HEK293 (cell line): ENCODE measurements around the gene TEX36.

Source experiments
- CTCF ChIA-PET: fragments of 350-600 bp; formaldehyde crosslinking; extraction: SDS; loops from one replicate; lab custom pipeline; 2021; ENCODE audit warnings: antibody characterized with exemption; lab: Yijun Ruan, JAX
- POLR2A ChIA-PET: fragments of 300-600 bp; formaldehyde crosslinking; extraction: SDS; loops from one replicate; lab custom pipeline; 2020; ENCODE audit warnings: antibody characterized with exemption, inconsistent platforms; lab: Yijun Ruan, JAX
- H3K27ac ChIP-seq: fragments of 200-500 bp; sonication (Bioruptor generic); 2 replicates; pipeline ENCODE4 v1.5.1; 2014; ENCODE audit warnings: low read depth, low read length, control low read depth, inconsistent platforms; ENCODE audit errors: extremely low read depth
- H3K36me3 ChIP-seq, 2 experiments: fragments of 200-500 bp in 1 of 2; sonication (Bioruptor generic) in 1 of 2; 1 replicate in 1 of 2; 2 replicates in 1 of 2; pipeline ENCODE4 v1.5.1; 2014 to 2017; ENCODE audit warnings: inconsistent platforms in 2 of 2, low read length in 2 of 2; ENCODE audit not compliant: control insufficient read depth in 2 of 2, insufficient read depth in 1 of 2
- H3K4me1 ChIP-seq: fragments of 200-500 bp; sonication (Bioruptor generic); 2 replicates; pipeline ENCODE4 v1.5.1; 2014; ENCODE audit warnings: mild to moderate bottlenecking, low read length, inconsistent platforms; ENCODE audit not compliant: control insufficient read depth, insufficient read depth
- H3K4me3 ChIP-seq: 2 replicates; pipeline ENCODE4 v1.5.1; 2011; ENCODE audit warnings: low read depth, mild to moderate bottlenecking, control low read depth, low read length, moderate library complexity
- H3K9me3 ChIP-seq: fragments of 200-500 bp; sonication (Bioruptor generic); 2 replicates; pipeline ENCODE4 v1.5.1; 2014; ENCODE audit warnings: low read depth, low read length, inconsistent platforms; ENCODE audit not compliant: control insufficient read depth, insufficient read depth
- ATF2 ChIP-seq: fragments of 450-650 bp; formaldehyde crosslinking; IDR thresholded peaks from 2 replicates; pipeline ENCODE4 v1.5.1; 2016; ENCODE audit warnings: missing biosample characterization, missing genetic modification characterization, low read depth
- BCL11B ChIP-seq: fragments of 450-650 bp; formaldehyde crosslinking; IDR thresholded peaks from 2 replicates; pipeline ENCODE4 v1.5.1; 2016; ENCODE audit warnings: low read depth, missing biosample characterization, missing genetic modification characterization
- ELK4 ChIP-seq: IDR thresholded peaks from 2 replicates; pipeline ENCODE4 v1.6.1; 2011; ENCODE audit warnings: mild to moderate bottlenecking, low read depth, low read length, borderline replicate concordance
- GLIS2 ChIP-seq: fragments of 450-650 bp; formaldehyde crosslinking; IDR thresholded peaks from 2 replicates; pipeline ENCODE4 v1.5.1; 2016; ENCODE audit warnings: missing biosample characterization, missing genetic modification characterization
- PRDM6 ChIP-seq: fragments of 450-650 bp; formaldehyde crosslinking; IDR thresholded peaks from 2 replicates; pipeline ENCODE4 v1.5.1; 2017; ENCODE audit warnings: missing biosample characterization, missing genetic modification characterization
- ZBTB11 ChIP-seq: fragments of 450-650 bp; formaldehyde crosslinking; conservative IDR thresholded peaks from 2 replicates; pipeline ENCODE4 v1.5.1; 2016; ENCODE audit warnings: low read depth, missing biosample characterization, missing genetic modification characterization
- ZBTB26 ChIP-seq: fragments of 450-650 bp; formaldehyde crosslinking; optimal IDR thresholded peaks from 2 replicates; pipeline ENCODE3; 2016; ENCODE audit warnings: missing biosample characterization, mild to moderate bottlenecking, missing genetic modification characterization
- ZNF148 ChIP-seq: fragments of 450-650 bp; formaldehyde crosslinking; IDR thresholded peaks from 2 replicates; pipeline ENCODE4 v1.5.0; 2017; ENCODE audit warnings: missing biosample characterization, missing genetic modification characterization, borderline replicate concordance
- ZNF155 ChIP-seq: fragments of 450-650 bp; formaldehyde crosslinking; IDR thresholded peaks from 2 replicates; pipeline ENCODE4 v1.5.1; 2016; ENCODE audit warnings: missing biosample characterization, missing genetic modification characterization
- ZNF157 ChIP-seq: fragments of 450-650 bp; formaldehyde crosslinking; IDR thresholded peaks from 2 replicates; pipeline ENCODE4 v1.5.1; 2016; ENCODE audit warnings: missing biosample characterization, missing genetic modification characterization
- ZNF223 ChIP-seq: fragments of 450-650 bp; formaldehyde crosslinking; IDR thresholded peaks from 2 replicates; pipeline ENCODE4 v1.5.1; 2016; ENCODE audit warnings: missing biosample characterization, missing genetic modification characterization
- ZNF335 ChIP-seq: fragments of 450-650 bp; formaldehyde crosslinking; conservative IDR thresholded peaks from 2 replicates; pipeline ENCODE4 v1.5.1; 2016; ENCODE audit warnings: missing biosample characterization, missing genetic modification characterization
- ZNF362 ChIP-seq: fragments of 450-650 bp; formaldehyde crosslinking; IDR thresholded peaks from 2 replicates; pipeline ENCODE4 v1.5.1; 2016; ENCODE audit warnings: missing biosample characterization, missing genetic modification characterization
- ZNF558 ChIP-seq: fragments of 450-650 bp; formaldehyde crosslinking; IDR thresholded peaks from 2 replicates; pipeline ENCODE4 v1.5.1; 2016; ENCODE audit warnings: missing biosample characterization, missing genetic modification characterization
- ZNF585B ChIP-seq: fragments of 450-650 bp; formaldehyde crosslinking; IDR thresholded peaks from 2 replicates; pipeline ENCODE4 v1.5.1; 2016; ENCODE audit warnings: missing biosample characterization, missing genetic modification characterization
- ZNF623 ChIP-seq: fragments of 450-650 bp; formaldehyde crosslinking; IDR thresholded peaks from 2 replicates; pipeline ENCODE4 v1.5.1; 2016; ENCODE audit warnings: missing biosample characterization, missing genetic modification characterization
- ZNF654 ChIP-seq: fragments of 450-650 bp; formaldehyde crosslinking; IDR thresholded peaks from 2 replicates; pipeline ENCODE4 v1.5.1; 2016; ENCODE audit warnings: low read depth, missing biosample characterization, missing genetic modification characterization
- ZNF843 ChIP-seq: fragments of 450-650 bp; formaldehyde crosslinking; IDR thresholded peaks from 2 replicates; pipeline ENCODE4 v1.5.1; 2016; ENCODE audit warnings: missing biosample characterization, missing genetic modification characterization
- ZXDB ChIP-seq: fragments of 450-650 bp; formaldehyde crosslinking; IDR thresholded peaks from 2 replicates; pipeline ENCODE4 v1.5.1; 2016; ENCODE audit warnings: missing biosample characterization, missing genetic modification characterization

The TEX36 gene

GRCh38 chr10:125684581-125684980, 1.6 kb upstream of the TEX36 start (continued):
- TF ChIP-seq ZNF558 (tag by site-specific recombination) = no peak

- Histone ChIP-seq H3K4me3 (no peak overlapping the region), H3K9me3 (no peaks in the 10 kb centered on the region), H3K36me3 (no peaks in the 10 kb centered on the region), H3K27ac (no peak overlapping the region), H3K4me1 (no peaks in the 10 kb centered on the region)
- ChIA-PET CTCF (no interaction called here), POLR2A (no interaction called here)
- TF ChIP-seq ZNF157 (tag by site-specific recombination) (no peak), ZBTB26 (tag by site-specific recombination) (no peak), ZNF362 (tag by site-specific recombination) (no peak), ZBTB11 (tag by site-specific recombination) (no peak), ZNF585B (tag by site-specific recombination) (no peak)
Observed at GRCh38 chr10:125683821-125684220, 858 bp upstream of the TEX36 start.

- H3K4me1 ChIP-seq = no peaks in the 10 kb centered on the region
- no peak overlapping the region for H3K4me3 ChIP-seq
- no peaks in the 10 kb centered on the region for H3K36me3 ChIP-seq
- TF ChIP-seq ZNF335 (no peak), ZNF148 (tag by site-specific recombination) (no peak), PRDM6 (tag by site-specific recombination) (no peak), ZNF223 (tag by site-specific recombination) (no peak), ZNF155 (tag by site-specific recombination) (no peak), ELK4 (no peak), GLIS2 (tag by site-specific recombination) (no peak), ATF2 (tag by site-specific recombination) (no peak), ZNF843 (tag by site-specific recombination) (no peak), BCL11B (no peak), ZNF623 (tag by site-specific recombination) (no peak), ZXDB (no peak), ZNF654 (tag by site-specific recombination) (no peak)
- ChIA-PET POLR2A (no interaction called here), CTCF (no interaction called here)
- no peak overlapping the region for H3K27ac ChIP-seq
- no peaks in the 10 kb centered on the region for H3K9me3 ChIP-seq
Observed at GRCh38 chr10:125679436-125679835, 3.5 kb downstream of the TEX36 start.
